Measurements from ENCODE around the gene GID4. TPM values are rescaled to one million over a fixed set of nuclear protein-coding genes. Genes with fewer than 3 reads are reported as not detected.

Gene GID4
- polyA plus RNA-seq, 2 donors = 6.2 to 7.5 TPM

- peaks cover 33 to 72% of the 10 kb centered on the region in 2 donors for H3K36me3 ChIP-seq (ENCODE audit: control insufficient read depth in 2 of 2, insufficient read depth in 2 of 2, low read length in 1 of 2)
- no peak overlapping the region for H3K4me3 ChIP-seq (ENCODE audit: low read depth in 1 of 2, low read length in 2 of 2)
- no peaks in the 10 kb centered on the region for H3K9me3 ChIP-seq (ENCODE audit: control insufficient read depth in 2 of 2, insufficient read depth in 1 of 2, low read depth in 1 of 2, low read length in 1 of 2)
- no peaks in the 10 kb centered on the region for H3K4me1 ChIP-seq (ENCODE audit: control insufficient read depth in 2 of 2, insufficient read depth in 2 of 2, low read length in 1 of 2)
- no peaks in the 10 kb centered on the region for H3K27me3 ChIP-seq (ENCODE audit: control insufficient read depth in 1 of 2, insufficient read depth in 2 of 2, low read length in 2 of 2)
- WGBS, 2 donors = 79 to 80% methylated on average over 3 of the region's 3 CpGs
- H3K27ac ChIP-seq (ENCODE audit: low read depth in 2 of 2, low read length in 1 of 2) = no peak overlapping the region
Measured at GRCh38 chr17:18102640-18103039, 63.4 kb downstream of the GID4 start.

GRCh38 chr17:18105027-18105426 is 65.8 kb downstream of the GID4 start:
- no peak overlapping the region for H3K27ac ChIP-seq (ENCODE audit: low read depth in 2 of 2, low read length in 1 of 2)
- peaks cover 25 to 51% of the 10 kb centered on the region in 2 donors for H3K36me3 ChIP-seq (ENCODE audit: control insufficient read depth in 2 of 2, insufficient read depth in 2 of 2, low read length in 1 of 2)
- 80 to 96% methylated on average over 3 of the region's 3 CpGs for WGBS, 2 donors

DNA sequence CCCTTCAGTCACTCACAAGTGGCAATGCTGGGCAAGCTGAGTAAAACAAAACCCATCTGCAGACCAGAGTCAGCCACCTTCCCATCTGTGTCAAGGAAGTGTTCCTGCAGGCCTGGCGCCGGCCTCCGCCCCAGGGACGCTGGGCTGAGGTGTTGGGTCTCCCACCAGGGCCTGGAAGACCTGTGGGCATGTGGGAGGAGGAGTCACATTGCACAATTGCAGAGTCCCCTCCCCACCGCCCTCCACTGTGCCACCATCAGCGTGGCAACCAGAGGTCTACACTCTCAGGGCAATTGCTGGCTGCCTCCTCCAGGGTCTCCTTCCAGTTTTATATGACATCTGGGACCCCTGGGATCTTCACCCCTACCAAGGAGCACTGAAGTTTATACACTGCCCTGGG is 66.4 kb downstream of the GID4 start:
- H3K4me1 ChIP-seq (ENCODE audit: control insufficient read depth in 2 of 2, insufficient read depth in 2 of 2, low read length in 1 of 2) = no peaks in the 10 kb centered on the region
- WGBS, 2 donors = 86 to 90% methylated on average over 6 of the region's 6 CpGs
- H3K27me3 ChIP-seq (ENCODE audit: control insufficient read depth in 1 of 2, insufficient read depth in 2 of 2, low read length in 2 of 2) = no peaks in the 10 kb centered on the region
- no peaks in the 10 kb centered on the region for H3K9me3 ChIP-seq (ENCODE audit: control insufficient read depth in 2 of 2, insufficient read depth in 1 of 2, low read depth in 1 of 2, low read length in 1 of 2)
- H3K36me3 ChIP-seq (ENCODE audit: control insufficient read depth in 2 of 2, insufficient read depth in 2 of 2, low read length in 1 of 2) = peaks cover 21 to 48% of the 10 kb centered on the region in 2 donors
- H3K27ac ChIP-seq (ENCODE audit: low read depth in 2 of 2, low read length in 1 of 2) = no peak overlapping the region
- no peak overlapping the region for H3K4me3 ChIP-seq (ENCODE audit: low read depth in 1 of 2, low read length in 2 of 2)

More at GRCh38 chr17:18105027-18105426, 65.8 kb downstream of the GID4 start:
- Histone ChIP-seq H3K4me1 (ENCODE audit: control insufficient read depth in 2 of 2, insufficient read depth in 2 of 2, low read length in 1 of 2) (no peaks in the 10 kb centered on the region), H3K27me3 (ENCODE audit: control insufficient read depth in 1 of 2, insufficient read depth in 2 of 2, low read length in 2 of 2) (no peaks in the 10 kb centered on the region), H3K9me3 (ENCODE audit: control insufficient read depth in 2 of 2, insufficient read depth in 1 of 2, low read depth in 1 of 2, low read length in 1 of 2) (no peaks in the 10 kb centered on the region), H3K4me3 (ENCODE audit: low read depth in 1 of 2, low read length in 2 of 2) (no peak overlapping the region)

DNA sequence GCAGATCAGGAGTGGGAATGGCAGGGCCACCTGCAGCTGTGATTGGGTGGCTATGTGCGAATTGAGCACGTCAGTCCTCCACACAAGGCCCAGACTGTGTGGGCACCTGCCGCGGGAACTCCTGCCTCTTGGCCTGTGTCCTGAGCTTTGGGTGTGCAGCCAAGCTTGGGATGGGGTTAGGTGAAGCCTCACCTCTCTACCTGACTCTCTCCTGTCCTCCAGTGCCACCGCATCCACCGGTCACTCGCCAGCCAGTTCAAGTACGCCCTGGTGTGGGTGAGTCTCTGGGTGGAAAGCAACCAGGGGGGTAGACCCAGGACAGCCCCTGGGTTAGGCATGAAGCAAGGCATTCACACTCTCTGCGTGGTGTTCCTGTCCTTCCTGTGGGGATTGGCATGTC is 67.0 kb downstream of the GID4 start:
- no peak overlapping the region for H3K27ac ChIP-seq (ENCODE audit: low read depth in 2 of 2, low read length in 1 of 2)
- WGBS, 2 donors = 85 to 94% methylated on average over 9 of the region's 9 CpGs
- H3K9me3 ChIP-seq (ENCODE audit: control insufficient read depth in 2 of 2, insufficient read depth in 1 of 2, low read depth in 1 of 2, low read length in 1 of 2) = no peaks in the 10 kb centered on the region
- no peaks in the 10 kb centered on the region for H3K4me1 ChIP-seq (ENCODE audit: control insufficient read depth in 2 of 2, insufficient read depth in 2 of 2, low read length in 1 of 2)
- no peaks in the 10 kb centered on the region for H3K27me3 ChIP-seq (ENCODE audit: control insufficient read depth in 1 of 2, insufficient read depth in 2 of 2, low read length in 2 of 2)
- peaks cover 16 to 42% of the 10 kb centered on the region in 2 donors for H3K36me3 ChIP-seq (ENCODE audit: control insufficient read depth in 2 of 2, insufficient read depth in 2 of 2, low read length in 1 of 2)
- H3K4me3 ChIP-seq (ENCODE audit: low read depth in 1 of 2, low read length in 2 of 2) = no peak overlapping the region

DNA sequence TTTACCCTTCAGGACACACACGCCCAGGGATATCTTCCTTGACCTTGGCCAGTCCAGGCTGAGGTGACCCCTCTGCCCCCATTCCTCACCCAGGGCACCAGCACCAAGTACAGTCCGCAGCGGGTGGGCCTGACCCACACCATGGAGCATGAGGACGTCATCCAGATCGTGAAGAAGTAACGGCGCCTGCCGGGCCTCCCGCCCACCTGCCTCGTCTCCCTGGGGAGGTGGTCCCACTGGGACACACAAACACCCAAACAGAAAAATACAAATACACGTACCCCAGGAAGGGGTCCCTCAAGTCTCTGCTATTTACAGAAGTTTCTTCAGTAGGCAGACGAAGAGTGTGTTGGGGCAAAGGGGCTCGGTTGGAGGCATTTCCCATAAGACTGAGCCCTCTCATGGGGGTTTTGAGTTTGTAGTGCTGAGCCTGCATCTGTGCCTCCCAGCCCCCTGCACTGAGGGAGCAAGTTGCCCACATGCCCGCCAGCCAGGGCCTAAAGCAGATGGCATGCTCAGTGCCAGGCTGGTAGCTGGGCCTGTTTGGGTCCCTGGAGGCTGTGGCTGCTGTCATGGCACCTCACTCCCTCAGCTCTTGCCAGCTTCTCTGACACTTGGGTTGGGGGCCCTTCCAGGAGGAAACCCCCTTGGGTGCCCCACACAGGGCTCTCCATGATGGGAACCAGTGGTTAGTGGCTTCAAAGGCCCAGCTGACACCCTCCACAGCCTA is 68.0 kb downstream of the GID4 start:
- 84 to 92% methylated on average over 14 of the region's 14 CpGs for WGBS, 2 donors
- Histone ChIP-seq H3K27me3 (ENCODE audit: control insufficient read depth in 1 of 2, insufficient read depth in 2 of 2, low read length in 2 of 2) (no peaks in the 10 kb centered on the region), H3K27ac (ENCODE audit: low read depth in 2 of 2, low read length in 1 of 2) (no peak overlapping the region), H3K4me1 (ENCODE audit: control insufficient read depth in 2 of 2, insufficient read depth in 2 of 2, low read length in 1 of 2) (no peaks in the 10 kb centered on the region), H3K4me3 (ENCODE audit: low read depth in 1 of 2, low read length in 2 of 2) (no peak overlapping the region), H3K9me3 (ENCODE audit: control insufficient read depth in 2 of 2, insufficient read depth in 1 of 2, low read depth in 1 of 2, low read length in 1 of 2) (no peaks in the 10 kb centered on the region), H3K36me3 (ENCODE audit: control insufficient read depth in 2 of 2, insufficient read depth in 2 of 2, low read length in 1 of 2) (peaks cover 14 to 33% of the 10 kb centered on the region in 2 donors)

- 71 to 83% methylated on average over 6 of the region's 6 CpGs for WGBS, 2 donors
- no peak overlapping the region for H3K27ac ChIP-seq (ENCODE audit: low read depth in 2 of 2, low read length in 1 of 2)
Measured at GRCh38 chr17:18107971-18108370, 68.8 kb downstream of the GID4 start.

DNA sequence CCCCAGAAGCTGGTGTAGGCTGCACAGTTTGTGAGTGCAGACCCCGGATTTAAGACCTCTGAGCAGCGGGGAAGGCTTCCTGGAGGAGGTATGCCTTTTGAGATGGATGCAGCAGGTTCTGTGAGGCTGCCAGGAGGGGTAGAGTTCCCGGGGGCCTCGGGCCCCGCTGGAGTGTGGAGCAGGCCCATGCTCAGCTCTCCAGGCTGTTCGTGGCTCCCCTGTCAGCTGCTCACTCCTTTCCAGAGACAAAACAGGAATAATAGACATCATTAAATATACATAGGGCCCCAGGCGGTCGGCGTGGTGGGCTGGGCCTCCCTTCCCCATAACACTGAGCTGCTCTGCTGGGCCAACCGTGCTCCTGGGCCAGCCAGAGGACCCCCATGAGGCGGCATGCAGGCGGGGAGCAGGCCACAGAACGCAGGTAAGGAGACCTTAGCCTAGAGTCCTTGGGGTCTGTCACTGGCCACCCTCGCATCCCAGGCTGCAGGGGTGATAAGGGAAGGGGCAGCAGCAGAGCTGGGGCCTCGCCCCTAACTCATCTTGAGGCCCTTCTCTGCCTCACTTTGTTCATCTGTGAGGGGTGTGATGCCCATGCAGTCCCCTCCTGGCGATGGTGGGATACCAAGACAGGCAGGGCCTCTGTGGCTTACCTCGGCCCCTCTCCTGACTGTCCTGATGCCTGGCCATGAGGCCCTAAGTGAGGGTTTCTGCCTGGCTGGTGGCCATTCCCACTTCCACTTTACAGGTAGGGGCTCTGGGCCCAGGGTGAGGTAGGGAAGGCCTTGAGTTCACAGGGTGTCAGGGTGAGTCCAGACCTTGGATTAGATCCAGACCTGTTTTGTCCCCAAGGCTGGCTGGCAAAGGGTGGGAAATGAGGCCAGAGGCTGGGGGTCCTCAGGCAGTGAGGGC is 69.4 kb downstream of the GID4 start, which contains the start of gene MYO15A:
Gene MYO15A, plus strand, starts transcription at position 356 of the 912 bp plus-strand sequence. CDS start 10,045 bp downstream, outside the sequence.
- Histone ChIP-seq H3K27me3 (ENCODE audit: control insufficient read depth in 1 of 2, insufficient read depth in 2 of 2, low read length in 2 of 2) (no peaks in the 10 kb centered on the region), H3K36me3 (ENCODE audit: control insufficient read depth in 2 of 2, insufficient read depth in 2 of 2, low read length in 1 of 2) (peaks cover 12 to 29% of the 10 kb centered on the region in 2 donors), H3K4me1 (ENCODE audit: control insufficient read depth in 2 of 2, insufficient read depth in 2 of 2, low read length in 1 of 2) (no peaks in the 10 kb centered on the region), H3K4me3 (ENCODE audit: low read depth in 1 of 2, low read length in 2 of 2) (no peak within 1 kb of the TSS), H3K27ac (ENCODE audit: low read depth in 2 of 2, low read length in 1 of 2) (no peak within 1 kb of the TSS), H3K9me3 (ENCODE audit: control insufficient read depth in 2 of 2, insufficient read depth in 1 of 2, low read depth in 1 of 2, low read length in 1 of 2) (no peaks in the 10 kb centered on the region)
- WGBS, 2 donors = 69 to 75% methylated on average over 17 of the region's 17 CpGs

More at GRCh38 chr17:18107971-18108370, 68.8 kb downstream of the GID4 start:
- no peak overlapping the region for H3K4me3 ChIP-seq (ENCODE audit: low read depth in 1 of 2, low read length in 2 of 2)
- no peaks in the 10 kb centered on the region for H3K9me3 ChIP-seq (ENCODE audit: control insufficient read depth in 2 of 2, insufficient read depth in 1 of 2, low read depth in 1 of 2, low read length in 1 of 2)
- H3K4me1 ChIP-seq (ENCODE audit: control insufficient read depth in 2 of 2, insufficient read depth in 2 of 2, low read length in 1 of 2) = no peaks in the 10 kb centered on the region
- H3K36me3 ChIP-seq (ENCODE audit: control insufficient read depth in 2 of 2, insufficient read depth in 2 of 2, low read length in 1 of 2) = peaks cover 14 to 29% of the 10 kb centered on the region in 2 donors
- no peaks in the 10 kb centered on the region for H3K27me3 ChIP-seq (ENCODE audit: control insufficient read depth in 1 of 2, insufficient read depth in 2 of 2, low read length in 2 of 2)

DNA sequence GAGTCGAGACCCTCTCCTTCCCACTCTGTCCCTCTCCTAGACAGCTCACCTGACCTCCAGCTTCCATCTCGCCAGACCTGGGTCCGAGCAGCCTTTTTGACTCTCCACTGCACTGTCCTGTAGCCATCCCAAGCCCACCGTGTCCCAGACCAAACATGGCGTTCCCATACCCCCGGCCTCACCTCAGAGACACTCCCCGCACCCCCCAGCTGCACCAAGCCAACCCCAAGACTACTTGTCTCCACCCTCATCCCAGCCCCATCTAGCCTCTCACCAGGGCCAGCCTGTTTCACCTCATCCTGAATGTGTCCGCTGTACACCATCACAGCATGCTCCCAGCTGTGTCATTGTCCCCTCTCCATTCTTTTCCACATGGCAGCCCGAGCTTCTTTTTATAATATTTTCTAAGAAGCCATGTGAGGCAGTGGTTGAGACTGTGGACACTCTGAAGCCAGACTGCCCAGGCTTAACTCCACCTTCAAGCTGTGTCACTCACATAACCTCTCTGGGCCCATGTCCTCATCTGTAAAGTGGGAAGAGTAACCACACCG is 70.8 kb downstream of the GID4 start:
- H3K27me3 ChIP-seq (ENCODE audit: control insufficient read depth in 1 of 2, insufficient read depth in 2 of 2, low read length in 2 of 2) = no peaks in the 10 kb centered on the region

GRCh38 chr17:18110636-18111145 is 71.5 kb downstream of the GID4 start:
- Histone ChIP-seq H3K4me3 (ENCODE audit: low read depth in 1 of 2, low read length in 2 of 2) (no peak overlapping the region), H3K27ac (ENCODE audit: low read depth in 2 of 2, low read length in 1 of 2) (no peak overlapping the region), H3K27me3 (ENCODE audit: control insufficient read depth in 1 of 2, insufficient read depth in 2 of 2, low read length in 2 of 2) (no peaks in the 10 kb centered on the region), H3K36me3 (ENCODE audit: control insufficient read depth in 2 of 2, insufficient read depth in 2 of 2, low read length in 1 of 2) (peaks cover 7 to 16% of the 10 kb centered on the region in 2 donors), H3K9me3 (ENCODE audit: control insufficient read depth in 2 of 2, insufficient read depth in 1 of 2, low read depth in 1 of 2, low read length in 1 of 2) (no peaks in the 10 kb centered on the region), H3K4me1 (ENCODE audit: control insufficient read depth in 2 of 2, insufficient read depth in 2 of 2, low read length in 1 of 2) (no peaks in the 10 kb centered on the region)
- 63 to 80% methylated on average over 4 of the region's 4 CpGs for WGBS, 2 donors

More for the DNA sequence above, 70.8 kb downstream of the GID4 start:
- Histone ChIP-seq H3K4me3 (ENCODE audit: low read depth in 1 of 2, low read length in 2 of 2) (no peak overlapping the region), H3K9me3 (ENCODE audit: control insufficient read depth in 2 of 2, insufficient read depth in 1 of 2, low read depth in 1 of 2, low read length in 1 of 2) (no peaks in the 10 kb centered on the region), H3K36me3 (ENCODE audit: control insufficient read depth in 2 of 2, insufficient read depth in 2 of 2, low read length in 1 of 2) (peaks cover 7 to 23% of the 10 kb centered on the region in 2 donors), H3K27ac (ENCODE audit: low read depth in 2 of 2, low read length in 1 of 2) (no peak overlapping the region), H3K4me1 (ENCODE audit: control insufficient read depth in 2 of 2, insufficient read depth in 2 of 2, low read length in 1 of 2) (no peaks in the 10 kb centered on the region)
- WGBS, 2 donors = 73 to 81% methylated on average over 10 of the region's 10 CpGs

Measured in esophagus (tissue), 2 donors.